Adipocyte (in vitro differentiated cells): Measurements from ENCODE around the gene NEXN.
A peak's percentile ranks its signal among the peaks of the same experiment; 100 is the strongest.
"Not testable (repeated sequence)": the region's sequence is repeated elsewhere in the genome, so short reads cannot be mapped to it uniquely, and the experiment has no call there.

Source experiments
- DNase-seq: peaks from one replicate; pipeline ENCODE4 v3.0.0-alpha.2; 2015; ENCODE audit warnings: low read depth
- H3K27me3 ChIP-seq: replicated peaks from 2 replicates; pipeline ENCODE4 v1.7.0; 2013; ENCODE audit warnings: mild to moderate bottlenecking, low read length, moderate library complexity; ENCODE audit not compliant: control insufficient read depth, insufficient read depth
- H3K36me3 ChIP-seq: 2 replicates; pipeline ENCODE4 v1.7.0; 2013; ENCODE audit warnings: low read length, mild to moderate bottlenecking, moderate library complexity; ENCODE audit not compliant: control insufficient read depth, insufficient read depth, severe bottlenecking
- H3K4me1 ChIP-seq: 2 replicates; pipeline ENCODE4 v1.7.0; 2013; ENCODE audit warnings: mild to moderate bottlenecking, low read length, moderate library complexity; ENCODE audit not compliant: control insufficient read depth, insufficient read depth
- H3K4me3 ChIP-seq: 2 replicates; pipeline ENCODE4 v1.7.0; 2013; ENCODE audit warnings: mild to moderate bottlenecking, low read length, moderate library complexity
- H3K9ac ChIP-seq: 2 replicates; pipeline ENCODE4 v1.7.0; 2013; ENCODE audit warnings: mild to moderate bottlenecking, low read length, moderate library complexity
- H3K9me3 ChIP-seq: 2 replicates; pipeline ENCODE4 v1.7.0; 2013; ENCODE audit warnings: mild to moderate bottlenecking, low read length, moderate library complexity; ENCODE audit not compliant: control insufficient read depth

NEXN gene

GRCh38 chr1:77970192-77970591, 81.8 kb downstream of the NEXN start:
- H3K9ac ChIP-seq: no peak overlapping the region
- no peak for DNase-seq
- peaks cover 67% of the 10 kb centered on the region for H3K36me3 ChIP-seq
- H3K27me3 ChIP-seq: no peaks in the 10 kb centered on the region
- no peaks in the 10 kb centered on the region for H3K9me3 ChIP-seq
- H3K4me3 ChIP-seq: no peak overlapping the region
- H3K4me1 ChIP-seq: peaks cover 19% of the 10 kb centered on the region

GRCh38 chr1:77972080-77972479, 83.7 kb downstream of the NEXN start:
- Histone ChIP-seq H3K36me3 (peaks cover 52% of the 10 kb centered on the region), H3K9ac (no peak overlapping the region)

GRCh38 chr1:77975386-77975785, 87.0 kb downstream of the NEXN start:
- peak overlapping the region; percentile 100 for H3K4me3 ChIP-seq
- H3K9me3 ChIP-seq: no peaks in the 10 kb centered on the region
- no peaks in the 10 kb centered on the region for H3K27me3 ChIP-seq
- H3K4me1 ChIP-seq: peaks cover 34% of the 10 kb centered on the region
- DNase-seq: peak; percentile 50
- peaks cover 19% of the 10 kb centered on the region for H3K36me3 ChIP-seq
- peak overlapping the region; percentile 100 for H3K9ac ChIP-seq

More at GRCh38 chr1:77972080-77972479, 83.7 kb downstream of the NEXN start:
- DNase-seq: no peak
- H3K4me3 ChIP-seq: no peak overlapping the region
- no peaks in the 10 kb centered on the region for H3K9me3 ChIP-seq
- no peaks in the 10 kb centered on the region for H3K27me3 ChIP-seq
- H3K4me1 ChIP-seq: peaks cover 38% of the 10 kb centered on the region

DNA sequence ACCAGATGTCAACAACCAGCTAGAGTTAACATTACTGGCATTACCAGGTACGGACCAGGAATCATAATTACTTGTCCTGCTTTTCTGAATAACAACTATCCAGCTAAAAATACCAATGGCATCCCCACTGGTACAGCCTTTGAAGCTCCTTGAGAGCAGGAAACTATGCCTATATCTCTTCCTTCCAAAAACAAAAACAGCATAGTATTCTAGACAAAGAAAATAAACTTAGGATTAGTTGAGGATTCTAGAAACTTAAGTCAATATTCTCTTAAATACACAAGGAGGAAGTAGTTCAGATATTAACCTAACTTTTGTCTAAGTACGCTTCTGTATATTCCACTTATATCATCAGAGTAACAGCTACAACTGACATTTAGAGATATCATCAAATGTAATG, 87.5 kb downstream of the NEXN start:
- Histone ChIP-seq H3K9me3 (no peaks in the 10 kb centered on the region), H3K27me3 (no peaks in the 10 kb centered on the region), H3K9ac (peak overlapping the region; percentile 100), H3K36me3 (peaks cover 18% of the 10 kb centered on the region), H3K4me3 (peak overlapping the region; percentile 100), H3K4me1 (peaks cover 37% of the 10 kb centered on the region)
- peak; percentile 44 for DNase-seq

DNA sequence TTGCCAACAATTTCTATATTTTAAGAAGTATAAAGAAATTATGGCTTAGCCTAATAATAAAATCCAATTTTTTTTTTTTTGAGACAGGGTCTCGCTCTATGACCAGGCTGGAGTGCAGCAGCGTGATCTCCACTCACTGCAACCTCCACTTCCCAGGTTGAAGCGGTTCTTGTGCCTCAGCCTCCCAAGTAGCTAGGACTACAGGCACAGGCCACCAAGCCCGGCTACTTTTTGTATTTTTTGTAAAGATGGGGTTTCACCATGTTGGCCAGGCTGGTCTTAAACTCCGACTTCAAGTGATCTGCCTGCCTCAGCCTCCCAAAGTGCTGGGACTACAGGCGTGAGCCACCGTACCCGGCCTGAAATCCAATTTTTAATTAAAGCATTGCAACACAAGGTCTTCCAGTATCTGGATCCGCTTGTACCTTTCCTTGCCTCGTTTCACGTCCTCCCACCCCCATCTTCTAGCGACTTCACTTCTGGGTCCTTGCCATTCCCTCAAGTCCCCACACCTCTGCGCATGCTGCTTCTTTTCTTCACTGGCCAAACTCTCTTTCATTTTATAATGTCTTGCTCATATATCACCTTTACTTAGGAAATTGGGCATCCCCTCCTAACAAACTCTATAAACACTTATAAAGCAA, 88.1 kb downstream of the NEXN start:
- DNase-seq: no peak
- no peaks in the 10 kb centered on the region for H3K9me3 ChIP-seq

DNA sequence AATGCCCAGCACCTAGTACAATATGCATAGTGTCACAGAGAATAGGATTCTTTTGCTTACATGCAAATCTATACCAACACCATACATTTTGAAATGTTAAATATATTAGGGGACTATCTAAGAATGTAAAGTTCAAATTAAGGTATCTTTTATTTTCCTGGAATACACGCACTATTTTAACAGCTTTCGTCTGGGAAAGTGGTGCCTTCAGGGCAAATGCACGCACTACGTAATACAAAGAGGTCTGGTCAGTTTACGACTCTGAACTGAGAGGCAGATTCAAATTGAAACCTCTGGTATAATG, 89.5 kb downstream of the NEXN start:
- Histone ChIP-seq H3K4me1 (peaks cover 45% of the 10 kb centered on the region), H3K9ac (peak overlapping the region; percentile 100), H3K9me3 (no peaks in the 10 kb centered on the region), H3K27me3 (no peaks in the 10 kb centered on the region), H3K4me3 (peak overlapping the region; percentile 100), H3K36me3 (peaks cover 9% of the 10 kb centered on the region)
- no peak for DNase-seq

More for the DNA sequence above, 88.1 kb downstream of the NEXN start:
- peaks cover 15% of the 10 kb centered on the region for H3K36me3 ChIP-seq
- peak overlapping the region; percentile 100 for H3K4me3 ChIP-seq
- peaks cover 44% of the 10 kb centered on the region for H3K4me1 ChIP-seq
- peak overlapping the region; percentile 100 for H3K9ac ChIP-seq
- H3K27me3 ChIP-seq: no peaks in the 10 kb centered on the region

GRCh38 chr1:77978293-77978968, 90.0 kb downstream of the NEXN start:
- Histone ChIP-seq H3K4me1 (peaks cover 45% of the 10 kb centered on the region), H3K4me3 (peak overlapping the region; percentile 100), H3K9me3 (no peaks in the 10 kb centered on the region), H3K27me3 (no peaks in the 10 kb centered on the region), H3K9ac (peak overlapping the region; percentile 100), H3K36me3 (peaks cover 9% of the 10 kb centered on the region)
- peak; percentile 97 for DNase-seq

- peaks cover 49% of the 10 kb centered on the region for H3K4me1 ChIP-seq
- H3K4me3 ChIP-seq: peak within 1 kb of the TSS; percentile 100
- H3K9me3 ChIP-seq: no peaks in the 10 kb centered on the region
- no peaks in the 10 kb centered on the region for H3K27me3 ChIP-seq
- peak; percentile 100 for DNase-seq
- H3K9ac ChIP-seq: peak within 1 kb of the TSS; percentile 100
- H3K36me3 ChIP-seq: peaks cover 9% of the 10 kb centered on the region
These were observed 90.8 kb downstream of the NEXN start, which contains the start of gene FUBP1 for GRCh38 chr1:77978969-77979876. Gene FUBP1 (minus strand): TSS chr1:77979072. CDS start chr1:77979004, 68 bp downstream.

GRCh38 chr1:77983352-77983996, 95.0 kb downstream of the NEXN start:
- not testable (repeated sequence) for H3K36me3 ChIP-seq, DNase-seq
- peaks cover 36% of the 10 kb centered on the region for H3K4me1 ChIP-seq

DNA sequence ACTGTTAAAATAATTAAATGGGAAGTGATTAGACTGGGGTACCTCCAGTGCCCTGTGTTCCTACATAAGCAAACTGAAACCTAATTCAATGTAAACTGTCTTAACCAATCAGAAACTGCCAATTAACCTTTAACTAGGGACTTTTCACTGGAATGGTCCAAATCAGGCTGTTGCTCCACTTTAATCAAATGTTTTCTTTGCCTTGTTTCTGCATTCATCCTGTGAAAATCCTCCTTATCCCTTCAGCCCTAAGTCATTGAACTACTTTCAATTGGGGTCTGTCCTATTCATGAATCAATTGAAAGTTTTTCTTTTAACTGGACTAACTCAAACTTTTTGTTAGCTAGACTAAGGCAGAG, 95.6 kb downstream of the NEXN start:
- no peaks in the 10 kb centered on the region for H3K9me3 ChIP-seq

More at GRCh38 chr1:77983352-77983996, 95.0 kb downstream of the NEXN start:
- not testable (repeated sequence) for H3K27me3 ChIP-seq, H3K9me3 ChIP-seq, H3K9ac ChIP-seq, H3K4me3 ChIP-seq

DNA sequence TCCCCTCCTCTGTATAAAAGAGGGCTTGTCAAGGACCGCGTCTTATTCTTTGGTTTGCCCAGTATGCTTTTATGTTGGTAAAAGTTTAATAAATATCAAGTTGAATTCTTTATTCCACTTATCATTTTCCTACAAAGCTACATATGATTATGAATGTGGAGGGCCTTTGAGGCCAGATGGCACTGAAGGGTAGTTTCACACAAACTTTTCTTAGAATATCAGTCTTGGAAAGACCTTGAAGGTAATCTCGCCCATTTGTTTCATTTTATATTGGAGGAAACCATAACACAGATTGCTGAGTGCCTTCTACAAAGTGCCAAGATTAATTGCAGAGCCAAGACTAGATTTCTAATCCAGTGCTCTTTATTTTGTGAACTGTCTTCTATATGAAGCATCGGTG, 96.2 kb downstream of the NEXN start:
- Histone ChIP-seq H3K9me3 (no peaks in the 10 kb centered on the region), H3K36me3 (no peaks in the 10 kb centered on the region), H3K9ac (no peak overlapping the region), H3K4me1 (peaks cover 36% of the 10 kb centered on the region), H3K27me3 (no peaks in the 10 kb centered on the region), H3K4me3 (no peak overlapping the region)
- no peak for DNase-seq

More for the DNA sequence above, 95.6 kb downstream of the NEXN start:
- Histone ChIP-seq H3K9ac (no peak overlapping the region), H3K4me3 (no peak overlapping the region), H3K36me3 (no peaks in the 10 kb centered on the region), H3K27me3 (no peaks in the 10 kb centered on the region), H3K4me1 (peaks cover 36% of the 10 kb centered on the region)
- DNase-seq: no peak
